Measurements from ENCODE around the gene LTBP3. TPM values are rescaled to one million over a fixed set of nuclear protein-coding genes. Genes with fewer than 3 reads are reported as not detected.

The LTBP3 gene
- polyA plus RNA-seq, 1 of the 3 experiments (the other 2 are of a cell fraction) = 167 TPM

DNA sequence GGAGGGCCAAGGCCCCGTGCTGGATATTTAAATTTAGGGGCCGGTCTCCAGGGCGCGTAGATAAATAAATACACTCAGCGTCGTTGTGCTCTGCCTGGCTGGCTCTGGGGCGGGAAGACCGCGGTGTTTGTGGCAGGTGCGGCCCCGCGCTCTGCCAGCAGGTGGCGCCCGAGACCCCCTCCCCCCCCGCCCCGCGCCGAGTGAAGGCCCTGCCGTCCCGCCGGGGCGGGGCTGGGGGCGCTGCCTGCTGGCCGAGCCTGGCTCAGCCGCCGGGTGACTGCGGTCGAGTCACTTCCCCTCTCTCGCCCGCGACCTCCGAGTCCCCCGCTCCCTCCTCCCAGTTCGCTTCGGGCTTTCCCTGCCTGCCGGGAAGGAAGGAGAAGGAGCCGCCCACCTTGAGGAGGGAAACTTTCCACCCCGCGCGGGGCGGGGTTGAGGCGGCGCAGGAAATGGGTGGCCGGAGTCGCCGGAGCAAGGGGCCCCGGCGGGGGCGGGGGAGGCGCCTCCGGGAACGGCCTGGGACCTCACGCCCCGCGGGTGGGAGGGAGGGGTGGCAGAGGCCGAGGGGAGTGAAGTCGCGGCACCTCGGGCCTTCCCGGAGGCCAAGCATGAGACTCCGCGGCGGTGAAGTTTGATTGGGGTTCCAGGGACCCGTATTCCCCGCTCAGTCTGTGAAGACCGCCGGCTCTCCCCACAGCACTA is 16.1 kb upstream of the LTBP3 start (continued):
- TF ChIP-seq, protein P1, sequence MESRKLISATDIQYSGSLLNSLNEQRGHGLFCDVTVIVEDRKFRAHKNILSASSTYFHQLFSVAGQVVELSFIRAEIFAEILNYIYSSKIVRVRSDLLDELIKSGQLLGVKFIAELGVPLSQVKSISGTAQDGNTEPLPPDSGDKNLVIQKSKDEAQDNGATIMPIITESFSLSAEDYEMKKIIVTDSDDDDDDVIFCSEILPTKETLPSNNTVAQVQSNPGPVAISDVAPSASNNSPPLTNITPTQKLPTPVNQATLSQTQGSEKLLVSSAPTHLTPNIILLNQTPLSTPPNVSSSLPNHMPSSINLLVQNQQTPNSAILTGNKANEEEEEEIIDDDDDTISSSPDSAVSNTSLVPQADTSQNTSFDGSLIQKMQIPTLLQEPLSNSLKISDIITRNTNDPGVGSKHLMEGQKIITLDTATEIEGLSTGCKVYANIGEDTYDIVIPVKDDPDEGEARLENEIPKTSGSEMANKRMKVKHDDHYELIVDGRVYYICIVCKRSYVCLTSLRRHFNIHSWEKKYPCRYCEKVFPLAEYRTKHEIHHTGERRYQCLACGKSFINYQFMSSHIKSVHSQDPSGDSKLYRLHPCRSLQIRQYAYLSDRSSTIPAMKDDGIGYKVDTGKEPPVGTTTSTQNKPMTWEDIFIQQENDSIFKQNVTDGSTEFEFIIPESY (IDR thresholded peaks at IDR 0.05; ENCODE audit: borderline replicate concordance, low read depth) = no peak
- TF ChIP-seq GATA2 (CRISPR knock-in tag; IDR thresholded peaks at IDR 0.05) (no peak), FOSL2 (IDR thresholded peaks at IDR 0.05; ENCODE audit: borderline replicate concordance, low read depth) (no peak), GABPA (IDR thresholded peaks at IDR 0.05; ENCODE audit: low read depth) (no peak), POLR2AphosphoS5 (IDR thresholded peaks at IDR 0.05; ENCODE audit: low read depth, low read length) (no peak), SIN3A (IDR thresholded peaks at IDR 0.05; ENCODE audit: borderline replicate concordance, low read depth, low read length) (peak; percentile 63; the same call in 1 of the 2 replicates), ELF1 (IDR thresholded peaks at IDR 0.05) (no peak), NFIC (IDR thresholded peaks at IDR 0.05; ENCODE audit: borderline replicate concordance) (no peak), TCF12 (IDR thresholded peaks at IDR 0.05) (no peak; the same call in 1 of the 2 replicates)
- TF ChIP-seq, protein P2, sequence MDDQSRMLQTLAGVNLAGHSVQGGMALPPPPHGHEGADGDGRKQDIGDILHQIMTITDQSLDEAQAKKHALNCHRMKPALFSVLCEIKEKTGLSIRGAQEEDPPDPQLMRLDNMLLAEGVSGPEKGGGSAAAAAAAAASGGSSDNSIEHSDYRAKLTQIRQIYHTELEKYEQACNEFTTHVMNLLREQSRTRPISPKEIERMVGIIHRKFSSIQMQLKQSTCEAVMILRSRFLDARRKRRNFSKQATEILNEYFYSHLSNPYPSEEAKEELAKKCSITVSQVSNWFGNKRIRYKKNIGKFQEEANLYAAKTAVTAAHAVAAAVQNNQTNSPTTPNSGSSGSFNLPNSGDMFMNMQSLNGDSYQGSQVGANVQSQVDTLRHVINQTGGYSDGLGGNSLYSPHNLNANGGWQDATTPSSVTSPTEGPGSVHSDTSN (IDR thresholded peaks at IDR 0.05) = no peak
- TF ChIP-seq, protein P3, sequence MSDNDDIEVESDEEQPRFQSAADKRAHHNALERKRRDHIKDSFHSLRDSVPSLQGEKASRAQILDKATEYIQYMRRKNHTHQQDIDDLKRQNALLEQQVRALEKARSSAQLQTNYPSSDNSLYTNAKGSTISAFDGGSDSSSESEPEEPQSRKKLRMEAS (IDR thresholded peaks at IDR 0.05; ENCODE audit: low read depth) = no peak

DNA sequence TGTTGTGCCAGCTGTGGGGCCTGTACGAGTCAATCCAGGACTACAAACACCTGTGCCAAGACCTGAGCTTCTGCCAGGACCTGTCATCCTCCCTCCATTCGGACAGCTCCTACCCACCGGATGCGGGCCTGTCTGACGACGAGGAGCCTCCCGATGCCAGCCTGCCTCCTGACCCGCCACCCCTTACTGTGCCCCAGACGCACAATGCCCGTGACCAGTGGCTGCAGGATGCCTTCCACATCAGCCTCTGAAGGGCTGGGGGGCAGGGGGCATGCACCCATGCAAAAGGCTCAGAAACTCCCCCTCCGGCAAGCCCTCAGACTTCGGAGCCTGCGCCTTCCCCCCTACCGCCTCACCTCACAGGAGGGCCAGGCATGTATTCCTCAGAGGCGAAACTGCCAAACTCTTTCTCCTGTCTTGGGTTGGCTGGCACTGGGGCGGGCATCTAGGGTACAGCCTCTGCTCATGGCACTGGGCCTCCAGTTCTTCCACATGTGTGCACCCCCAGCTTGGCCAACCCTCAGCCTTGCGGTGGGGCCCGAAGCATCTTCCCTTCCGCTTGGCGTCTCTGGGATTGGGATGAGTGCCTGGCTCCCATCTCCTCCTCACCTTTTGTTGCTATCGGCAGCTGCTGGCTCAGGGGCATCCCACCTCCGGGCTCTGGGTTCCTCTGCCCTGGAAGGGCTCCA is 15.4 kb upstream of the LTBP3 start:
- peaks cover 9 to 11% of the 10 kb centered on the region in 2 experiments for H3K36me3 ChIP-seq (replicated peaks in 1 of 2; ENCODE audit: control insufficient read depth in 1 of 2, insufficient read depth in 2 of 2, low read length in 1 of 2)
- H3K4me2 ChIP-seq = peak overlapping the region; percentile 83
- no peaks in the 10 kb centered on the region for H3K27me3 ChIP-seq (ENCODE audit: insufficient read depth)
- H4K20me1 ChIP-seq (ENCODE audit: insufficient read depth) = peaks cover 22% of the 10 kb centered on the region
- H3K79me2 ChIP-seq (ENCODE audit: insufficient read depth) = peaks cover 67% of the 10 kb centered on the region
- TF ChIP-seq, protein P4, sequence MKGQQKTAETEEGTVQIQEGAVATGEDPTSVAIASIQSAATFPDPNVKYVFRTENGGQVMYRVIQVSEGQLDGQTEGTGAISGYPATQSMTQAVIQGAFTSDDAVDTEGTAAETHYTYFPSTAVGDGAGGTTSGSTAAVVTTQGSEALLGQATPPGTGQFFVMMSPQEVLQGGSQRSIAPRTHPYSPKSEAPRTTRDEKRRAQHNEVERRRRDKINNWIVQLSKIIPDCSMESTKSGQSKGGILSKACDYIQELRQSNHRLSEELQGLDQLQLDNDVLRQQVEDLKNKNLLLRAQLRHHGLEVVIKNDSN (IDR thresholded peaks at IDR 0.05; ENCODE audit: borderline replicate concordance, low read depth) = no peak
- TF ChIP-seq GATA2 (CRISPR knock-in tag; IDR thresholded peaks at IDR 0.05) (no peak), CHD2 (IDR thresholded peaks at IDR 0.05; ENCODE audit: low read length, partially characterized antibody) (no peak), MXI1 (IDR thresholded peaks at IDR 0.05; ENCODE audit: low read depth, low read length) (no peak), FOSL2 (IDR thresholded peaks at IDR 0.05; ENCODE audit: borderline replicate concordance, low read depth) (no peak)
- TF ChIP-seq, protein P5, sequence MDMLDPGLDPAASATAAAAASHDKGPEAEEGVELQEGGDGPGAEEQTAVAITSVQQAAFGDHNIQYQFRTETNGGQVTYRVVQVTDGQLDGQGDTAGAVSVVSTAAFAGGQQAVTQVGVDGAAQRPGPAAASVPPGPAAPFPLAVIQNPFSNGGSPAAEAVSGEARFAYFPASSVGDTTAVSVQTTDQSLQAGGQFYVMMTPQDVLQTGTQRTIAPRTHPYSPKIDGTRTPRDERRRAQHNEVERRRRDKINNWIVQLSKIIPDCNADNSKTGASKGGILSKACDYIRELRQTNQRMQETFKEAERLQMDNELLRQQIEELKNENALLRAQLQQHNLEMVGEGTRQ (IDR thresholded peaks at IDR 0.05; ENCODE audit: borderline replicate concordance, low read depth, low read length) = no peak
- WGBS (ENCODE audit: low lambda C conversion rate) = 52% methylated on average over 8 of the region's 22 CpGs
- peaks cover 50% of the 10 kb centered on the region for H3F3A ChIP-seq (replicated peaks; ENCODE audit: insufficient read depth)
- peak overlapping the region; percentile 76 to 99 for H3K4me3 ChIP-seq (ENCODE audit: low read depth in 2 of 2, low read length in 1 of 2)
- POLR2A ChIA-PET = interaction anchor here (1.0 to 2.0 kb wide), 5 partner anchors 14 to 40 kb away, joined by 3 to 10 read pairs (median 4); partner anchors contain the start of gene LTBP3
- H3K27ac ChIP-seq (ENCODE audit: low read depth in 2 of 2, low read length in 1 of 2) = peak overlapping the region; percentile 24 to 54; a peak in 2 of 4 replicates
- CTCF ChIA-PET = interaction anchor here (0.5 to 13.6 kb wide), 20 partner anchors 9 to 1480 kb away, joined by 3 to 295 read pairs (median 6); partner anchors contain the start of genes KCNK7, LTBP3, MAP3K11 and SIPA1
- no peak overlapping the region for H2AFZ ChIP-seq (ENCODE audit: low read depth)
- DNase-seq = no peak
- H3K9ac ChIP-seq = peak overlapping the region; percentile 66; the same call in 1 of the 2 replicates
- H3K9me2 ChIP-seq = no peaks in the 10 kb centered on the region
- no peaks in the 10 kb centered on the region for H3K9me3 ChIP-seq
- peaks cover 53 to 62% of the 10 kb centered on the region in 2 experiments; a peak in 3 of 4 replicates for H3K4me1 ChIP-seq (ENCODE audit: control insufficient read depth in 1 of 2, insufficient read depth in 2 of 2, low read depth in 1 of 2, low read length in 1 of 2)
